ENCODE results near the gene SSC4D. TPM values are rescaled to one million over a fixed set of nuclear protein-coding genes. Genes with fewer than 3 reads are reported as not detected.
"Not testable (repeated sequence)": the region's sequence is repeated elsewhere in the genome, so short reads cannot be mapped to it uniquely, and the experiment has no call there.

SSC4D gene
- total RNA-seq, 3 donors from 2014 or later: 0.38 to 1.0 (median 0.87) TPM

GRCh38 chr7:76381814-76382213 is 27.7 kb downstream of the SSC4D start:
- Mint-ChIP-seq H3K9me3 (no peaks in the 10 kb centered on the region), H3K4me3 (no peak overlapping the region), H3K36me3 (ENCODE audit: insufficient read depth) (no peaks in the 10 kb centered on the region), H3K4me1 (ENCODE audit: low read depth) (peaks cover 4% of the 10 kb centered on the region), H3K27me3 (ENCODE audit: low read depth) (no peaks in the 10 kb centered on the region)
- DNase-seq (no peak), ATAC-seq (no peak)

GRCh38 chr7:76380623-76380966 is 28.9 kb downstream of the SSC4D start:
- DNase-seq (no peak), ATAC-seq (no peak)
- Mint-ChIP-seq H3K27me3 (ENCODE audit: low read depth) (no peaks in the 10 kb centered on the region), H3K9me3 (no peaks in the 10 kb centered on the region), H3K4me3 (peak overlapping the region; percentile 67), H3K36me3 (ENCODE audit: insufficient read depth) (no peaks in the 10 kb centered on the region), H3K4me1 (ENCODE audit: low read depth) (peaks cover 4% of the 10 kb centered on the region)

- Mint-ChIP-seq H3K4me3 (no peak overlapping the region), H3K9me3 (no peaks in the 10 kb centered on the region), H3K4me1 (ENCODE audit: low read depth) (peaks cover 4% of the 10 kb centered on the region), H3K27me3 (ENCODE audit: low read depth) (peaks cover 4% of the 10 kb centered on the region), H3K36me3 (ENCODE audit: insufficient read depth) (no peaks in the 10 kb centered on the region)
- DNase-seq (no peak), ATAC-seq (no peak)
These were observed 32.1 kb downstream of the SSC4D start for GRCh38 chr7:76377186-76377918.

- peaks cover under 1% of the 10 kb centered on the region for H3K4me1 Mint-ChIP-seq (ENCODE audit: low read depth)
- no peak overlapping the region for H3K4me3 Mint-ChIP-seq
- ATAC-seq (no peak), DNase-seq (no peak)
- H3K36me3 Mint-ChIP-seq (ENCODE audit: insufficient read depth): no peaks in the 10 kb centered on the region
- peaks cover 5% of the 10 kb centered on the region for H3K27me3 Mint-ChIP-seq (ENCODE audit: low read depth)
- no peaks in the 10 kb centered on the region for H3K9me3 Mint-ChIP-seq
These were observed 34.2 kb downstream of the SSC4D start for GRCh38 chr7:76375251-76375650.

GRCh38 chr7:76372984-76373833 is 36.3 kb downstream of the SSC4D start:
- H3K9me3 Mint-ChIP-seq: no peaks in the 10 kb centered on the region
- no peaks in the 10 kb centered on the region for H3K4me1 Mint-ChIP-seq (ENCODE audit: low read depth)
- peaks cover 5% of the 10 kb centered on the region for H3K27me3 Mint-ChIP-seq (ENCODE audit: low read depth)
- no peaks in the 10 kb centered on the region for H3K36me3 Mint-ChIP-seq (ENCODE audit: insufficient read depth)
- no peak overlapping the region for H3K4me3 Mint-ChIP-seq
- no peak for DNase-seq
- ATAC-seq: no peak

- peaks cover 5% of the 10 kb centered on the region for H3K27me3 Mint-ChIP-seq (ENCODE audit: low read depth)
- H3K4me1 Mint-ChIP-seq (ENCODE audit: low read depth): no peaks in the 10 kb centered on the region
- no peak for DNase-seq
- no peak overlapping the region for H3K4me3 Mint-ChIP-seq
- no peaks in the 10 kb centered on the region for H3K9me3 Mint-ChIP-seq
- ATAC-seq: no peak
- H3K36me3 Mint-ChIP-seq (ENCODE audit: insufficient read depth): no peaks in the 10 kb centered on the region
These were observed 38.1 kb downstream of the SSC4D start for GRCh38 chr7:76371396-76371795.

- H3K4me1 Mint-ChIP-seq (ENCODE audit: low read depth): peaks cover 8% of the 10 kb centered on the region
- no peaks in the 10 kb centered on the region for H3K36me3 Mint-ChIP-seq (ENCODE audit: insufficient read depth)
- ATAC-seq: no peak
- no peak overlapping the region for H3K4me3 Mint-ChIP-seq
- DNase-seq: no peak
- H3K27me3 Mint-ChIP-seq (ENCODE audit: low read depth): peaks cover 3% of the 10 kb centered on the region
- no peaks in the 10 kb centered on the region for H3K9me3 Mint-ChIP-seq
These were observed 40.5 kb downstream of the SSC4D start for GRCh38 chr7:76369018-76369417.

GRCh38 chr7:76368190-76368589 is 41.3 kb downstream of the SSC4D start:
- Mint-ChIP-seq H3K4me1 (ENCODE audit: low read depth) (peaks cover 10% of the 10 kb centered on the region), H3K9me3 (no peaks in the 10 kb centered on the region), H3K27me3 (ENCODE audit: low read depth) (peaks cover 2% of the 10 kb centered on the region), H3K4me3 (no peak overlapping the region), H3K36me3 (ENCODE audit: insufficient read depth) (no peaks in the 10 kb centered on the region)
- DNase-seq (no peak), ATAC-seq (no peak)

- DNase-seq: no peak
- no peaks in the 10 kb centered on the region for H3K27me3 Mint-ChIP-seq (ENCODE audit: low read depth)
- H3K4me1 Mint-ChIP-seq (ENCODE audit: low read depth): peaks cover 15% of the 10 kb centered on the region
- H3K36me3 Mint-ChIP-seq (ENCODE audit: insufficient read depth): no peaks in the 10 kb centered on the region
- no peaks in the 10 kb centered on the region for H3K9me3 Mint-ChIP-seq
- no peak for ATAC-seq
- no peak overlapping the region for H3K4me3 Mint-ChIP-seq
These were observed 45.3 kb downstream of the SSC4D start for GRCh38 chr7:76364198-76364584.

- DNase-seq; H3K36me3 Mint-ChIP-seq (ENCODE audit: insufficient read depth); H3K27me3 Mint-ChIP-seq (ENCODE audit: low read depth); H3K4me3 Mint-ChIP-seq; ATAC-seq; H3K9me3 Mint-ChIP-seq: not testable (repeated sequence)
- H3K4me1 Mint-ChIP-seq (ENCODE audit: low read depth): peaks cover 15% of the 10 kb centered on the region
These were observed 45.7 kb downstream of the SSC4D start for GRCh38 chr7:76363754-76364153.

GRCh38 chr7:76359978-76360638 is 49.4 kb downstream of the SSC4D start:
- Mint-ChIP-seq H3K27me3 (ENCODE audit: low read depth) (no peaks in the 10 kb centered on the region), H3K4me1 (ENCODE audit: low read depth) (peaks cover 39% of the 10 kb centered on the region), H3K9me3 (no peaks in the 10 kb centered on the region), H3K4me3 (peak overlapping the region; percentile 85), H3K36me3 (ENCODE audit: insufficient read depth) (peaks cover 21% of the 10 kb centered on the region)
- DNase-seq: no peak
- no peak for ATAC-seq

GRCh38 chr7:76359111-76359977 is 50.2 kb downstream of the SSC4D start:
- Mint-ChIP-seq H3K27me3 (ENCODE audit: low read depth) (no peaks in the 10 kb centered on the region), H3K36me3 (ENCODE audit: insufficient read depth) (peaks cover 28% of the 10 kb centered on the region), H3K4me3 (peak overlapping the region; percentile 85), H3K9me3 (no peaks in the 10 kb centered on the region), H3K4me1 (ENCODE audit: low read depth) (peaks cover 41% of the 10 kb centered on the region)
- DNase-seq: peak; percentile 95
- ATAC-seq: peak; percentile 94 to 95

GRCh38 chr7:76358481-76359110 is 50.9 kb downstream of the SSC4D start, which contains the start of gene YWHAG:
Gene YWHAG, minus strand, starts transcription at chr7:76358991. Its CDS starts 183 bp downstream, at chr7:76358808.
- ATAC-seq (peak; percentile 70), DNase-seq (peak; percentile 86)
- peaks cover 36% of the 10 kb centered on the region for H3K4me1 Mint-ChIP-seq (ENCODE audit: low read depth)
- H3K9me3 Mint-ChIP-seq: no peaks in the 10 kb centered on the region
- H3K4me3 Mint-ChIP-seq: peak within 1 kb of the TSS; percentile 99
- H3K27me3 Mint-ChIP-seq (ENCODE audit: low read depth): no peaks in the 10 kb centered on the region
- H3K36me3 Mint-ChIP-seq (ENCODE audit: insufficient read depth): peaks cover 28% of the 10 kb centered on the region

Data from activated T-cell treated with anti-CD3 and anti-CD28 coated beads, Interleukin-2, amount 50 U/mL, for 4 hours (primary cell).